GM12892 (cell line): ENCODE measurements around the gene WNT3A.

Experiments
- DNase-seq: peaks from one replicate; pipeline ENCODE4 v3.0.0; 2011; ENCODE audit not compliant: insufficient read length
- FAIRE-seq: peaks from 2 replicates; lab custom pipeline; 2011; peaks lifted over from hg19 to GRCh38; lab: Jason Lieb, UNC
- POLR2A ChIP-seq: IDR thresholded peaks from 2 replicates; pipeline ENCODE4 v1.6.1; 2011; ENCODE audit warnings: low read depth, low read length, control low read depth
- POLR2AphosphoS5 ChIP-seq: IDR thresholded peaks from 2 replicates; pipeline ENCODE4 v1.6.1; 2011; ENCODE audit warnings: low read depth, low read length, control low read depth
- TAF1 ChIP-seq: IDR thresholded peaks from 2 replicates; pipeline ENCODE4 v1.6.1; 2011; ENCODE audit warnings: low read depth, mild to moderate bottlenecking, control low read depth, low read length, borderline replicate concordance

The WNT3A gene

DNA sequence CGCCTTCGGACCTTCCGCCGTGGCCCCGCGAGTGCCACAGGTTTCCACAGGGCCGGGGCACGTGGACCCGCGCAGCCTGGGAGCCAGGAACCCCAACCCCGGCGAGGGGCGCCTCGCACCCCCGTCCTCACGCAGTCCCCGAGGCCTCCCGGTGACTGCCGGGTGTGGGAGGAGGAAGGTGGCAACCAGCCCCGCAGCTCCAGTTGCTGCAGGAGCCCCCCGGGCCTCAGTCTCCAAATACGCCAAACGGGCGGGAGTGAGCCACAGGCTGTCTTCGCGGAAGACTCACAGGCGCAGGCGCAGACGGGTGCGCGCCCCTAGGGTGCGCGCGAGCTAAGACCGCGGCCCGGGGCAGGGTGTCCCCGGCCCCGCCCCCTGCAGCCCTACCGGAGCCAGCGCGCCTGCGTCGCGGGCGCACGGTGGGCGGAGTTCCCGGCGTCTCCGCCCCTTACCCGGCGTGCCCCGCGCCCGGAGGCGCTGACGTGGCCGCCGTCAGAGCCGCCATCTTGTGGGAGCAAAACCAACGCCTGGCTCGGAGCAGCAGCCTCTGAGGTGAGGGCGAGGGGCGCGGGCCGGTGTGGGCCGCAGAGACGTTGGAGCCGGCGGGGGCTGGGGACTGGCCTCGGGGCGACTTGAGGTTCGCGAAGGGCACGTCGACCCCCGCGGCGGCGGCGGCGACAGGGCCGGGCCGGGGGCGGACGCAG, 75.6 kb downstream of the WNT3A start, which contains the start of gene ARF1:
TSS of gene ARF1 (plus strand) at position 495 of the 704 bp plus-strand sequence. CDS start 14,407 bp downstream, outside the sequence.
- FAIRE-seq = peak; percentile 97
- peak; percentile 73 for TF ChIP-seq POLR2AphosphoS5
- peak; percentile 62; the same call in 1 of the 2 replicates for TF ChIP-seq TAF1
- peak; percentile 87 for TF ChIP-seq POLR2A
- peak; percentile 99 for DNase-seq

DNA sequence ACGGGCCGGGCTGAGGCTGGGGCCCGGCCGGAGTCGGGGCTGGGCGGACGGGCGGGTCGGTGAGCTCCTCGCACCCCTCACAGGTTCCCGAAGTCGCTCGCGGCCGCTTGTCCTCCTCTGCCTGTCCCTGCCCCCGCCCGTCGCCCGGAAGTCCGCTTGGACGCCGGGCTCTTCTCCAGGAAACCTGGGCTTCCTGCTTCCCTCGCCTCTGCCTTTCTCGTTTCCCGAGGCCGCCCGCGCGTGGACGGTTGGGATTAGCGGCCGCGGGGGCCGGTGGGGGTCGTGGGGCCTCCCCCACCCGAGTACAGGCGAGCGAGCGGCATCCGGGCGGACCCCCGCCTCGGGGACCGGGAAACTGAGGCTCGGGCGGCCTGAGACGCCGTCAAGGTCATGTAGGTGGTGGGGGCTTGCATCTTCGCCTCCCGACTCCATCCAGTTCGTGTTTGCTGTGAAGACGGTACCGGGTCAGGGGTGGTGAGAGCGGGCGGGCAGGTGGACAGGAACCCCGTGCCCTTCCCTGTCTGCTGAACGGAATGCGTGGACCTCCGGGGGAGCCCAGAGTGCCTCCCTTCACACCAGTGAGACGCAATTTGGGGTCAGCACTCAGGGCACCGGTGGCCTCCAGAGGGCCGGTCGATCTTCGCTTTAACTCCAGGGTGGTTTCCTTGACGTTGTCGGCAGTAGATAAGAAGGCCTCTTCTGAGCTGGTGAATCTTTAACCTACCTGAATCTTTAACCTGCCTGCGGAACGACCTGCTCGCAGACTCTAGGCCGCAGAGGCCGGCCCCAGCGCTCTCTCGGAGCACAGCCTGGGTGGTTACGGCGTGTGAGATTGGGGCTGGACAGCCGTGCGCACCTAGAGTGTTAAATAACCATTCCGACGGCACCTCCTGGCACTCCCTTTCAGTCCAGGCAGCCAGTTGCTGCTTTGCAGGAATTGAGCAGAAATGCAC, 76.4 kb downstream of the WNT3A start:
- TF ChIP-seq POLR2AphosphoS5 = no peak
- no peak for TF ChIP-seq POLR2A
- TF ChIP-seq TAF1 = no peak
- DNase-seq (peak; percentile 54), FAIRE-seq (peak; percentile 5)

- TF ChIP-seq POLR2A = no peak
- TF ChIP-seq TAF1 = no peak
- no peak for TF ChIP-seq POLR2AphosphoS5
- DNase-seq (no peak), FAIRE-seq (peak; percentile 69)
Observed at GRCh38 chr1:228083871-228084278, 77.1 kb downstream of the WNT3A start.

- peak; percentile 78 for FAIRE-seq
Observed at GRCh38 chr1:228084325-228084724, 77.5 kb downstream of the WNT3A start.

DNA sequence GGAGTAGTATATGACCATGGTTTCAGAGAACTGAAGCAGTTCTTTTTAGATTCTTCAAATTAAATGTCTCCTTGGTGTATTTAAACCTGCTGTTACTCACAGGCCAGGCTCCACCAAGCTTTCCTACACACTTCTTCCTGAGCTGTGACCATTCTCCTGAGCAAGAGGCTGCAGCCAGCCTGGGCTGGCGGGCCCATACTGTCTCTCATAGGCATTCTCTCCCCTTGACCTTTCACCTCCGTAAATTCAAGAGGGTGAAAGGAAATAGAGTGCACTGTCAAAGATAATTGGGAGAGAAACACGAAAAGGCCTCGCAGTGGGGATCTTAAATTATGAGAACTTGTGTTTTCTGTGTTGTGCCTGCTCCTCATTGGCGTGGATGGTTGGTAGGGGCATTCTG, 78.0 kb downstream of the WNT3A start:
- TF ChIP-seq POLR2AphosphoS5 (no peak; the same call in 1 of the 2 replicates), POLR2A (no peak), TAF1 (no peak)
- FAIRE-seq = no peak
- no peak for DNase-seq

More at GRCh38 chr1:228084325-228084724, 77.5 kb downstream of the WNT3A start:
- TF ChIP-seq POLR2A (no peak), POLR2AphosphoS5 (no peak), TAF1 (no peak)
- DNase-seq = no peak

GRCh38 chr1:228085287-228085951, 78.6 kb downstream of the WNT3A start:
- TF ChIP-seq POLR2AphosphoS5 = no peak; the same call in 1 of the 2 replicates
- no peak for TF ChIP-seq TAF1
- TF ChIP-seq POLR2A = no peak
- DNase-seq (no peak), FAIRE-seq (no peak)

DNA sequence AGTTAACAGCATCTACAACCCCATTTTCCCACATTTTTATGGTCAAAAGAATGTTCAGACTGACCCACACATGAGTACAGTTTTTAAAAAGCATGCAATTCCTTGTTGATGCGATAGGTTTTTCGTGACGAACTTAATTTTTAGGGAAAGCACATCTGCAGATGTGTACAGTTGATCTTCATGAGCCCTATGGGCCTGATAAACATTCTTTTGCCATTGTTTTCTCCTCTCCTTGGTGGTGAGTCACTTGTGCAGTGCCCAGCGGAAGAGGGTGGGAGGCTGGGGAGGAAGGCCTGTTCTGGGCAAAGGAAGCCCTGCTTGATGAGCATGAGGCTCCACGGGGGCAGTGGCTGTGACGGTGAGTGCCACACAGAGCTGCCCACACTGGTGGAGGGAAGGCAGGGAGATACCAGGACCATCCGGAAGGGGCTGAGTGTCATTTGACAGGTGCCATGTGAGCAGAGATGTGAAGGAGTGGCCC, 81.0 kb downstream of the WNT3A start:
- DNase-seq (no peak), FAIRE-seq (no peak)
- no peak for TF ChIP-seq POLR2A
- TF ChIP-seq TAF1 = no peak
- TF ChIP-seq POLR2AphosphoS5 = no peak

- no peak for DNase-seq
- no peak for FAIRE-seq
- TF ChIP-seq TAF1 (no peak), POLR2A (no peak), POLR2AphosphoS5 (no peak)
Observed at GRCh38 chr1:228088586-228089498, 82.0 kb downstream of the WNT3A start.

DNA sequence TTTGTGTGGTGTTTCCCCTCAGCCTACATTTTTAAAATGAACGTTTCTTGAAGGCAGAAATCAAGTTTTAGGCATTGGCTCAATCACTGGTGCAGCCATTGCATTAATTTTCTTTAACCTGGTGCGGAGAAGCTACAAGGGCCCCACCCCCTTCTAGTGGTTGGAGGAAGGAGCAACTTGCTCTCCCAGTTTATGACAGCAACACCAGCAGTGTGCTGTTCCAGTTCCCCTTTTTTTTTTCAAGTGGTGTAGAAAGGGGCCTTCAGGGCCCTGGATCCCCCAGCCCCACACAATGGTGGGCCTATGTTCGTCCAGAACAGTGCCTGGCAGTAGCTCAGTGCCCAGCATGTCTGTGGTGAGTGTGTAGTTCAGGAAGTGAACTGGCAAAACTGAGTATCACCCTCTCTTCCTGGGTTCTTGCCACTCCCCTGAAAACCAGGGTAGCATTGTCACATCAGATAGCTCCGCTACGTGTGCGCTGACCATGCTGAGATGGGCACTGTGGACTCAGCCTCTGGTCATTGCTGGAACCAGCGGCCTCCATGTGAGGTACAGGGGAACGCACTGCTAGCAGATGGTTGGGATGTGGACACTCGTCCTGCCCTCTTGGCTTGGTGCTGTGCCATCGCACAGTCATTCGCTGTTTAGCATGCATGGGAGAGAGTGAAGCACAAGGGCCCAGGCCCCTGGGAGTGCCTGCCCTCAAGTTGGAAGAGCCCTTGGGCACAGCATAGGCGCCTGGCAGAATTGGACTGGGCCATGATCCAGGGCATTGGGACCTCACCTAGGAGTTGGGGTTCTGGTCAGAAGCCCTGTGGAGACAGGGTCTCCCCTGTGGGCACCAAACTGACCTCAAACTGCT, 83.0 kb downstream of the WNT3A start:
- DNase-seq = no peak
- no peak for FAIRE-seq
- TF ChIP-seq POLR2A (no peak), TAF1 (no peak), POLR2AphosphoS5 (no peak)
